HG02798 (cell line): ENCODE measurements around the gene C1QL4.
"Not testable (repeated sequence)": the region's sequence is repeated elsewhere in the genome, so short reads cannot be mapped to it uniquely, and the experiment has no call there.

Experiments
- ATAC-seq: cut with Tn5 transposase; IDR thresholded peaks from one replicate; pipeline ENCODE4 v1.9.1; 2021; ENCODE audit warnings: mild to moderate bottlenecking; ENCODE audit not compliant: unreplicated experiment, poor library complexity

C1QL4 gene

GRCh38 chr12:49284672-49285071 lies 52.3 kb downstream of the C1QL4 start:
- ATAC-seq: no peak

- no peak for ATAC-seq
Observed at GRCh38 chr12:49283541-49284429, 53.2 kb downstream of the C1QL4 start.

DNA sequence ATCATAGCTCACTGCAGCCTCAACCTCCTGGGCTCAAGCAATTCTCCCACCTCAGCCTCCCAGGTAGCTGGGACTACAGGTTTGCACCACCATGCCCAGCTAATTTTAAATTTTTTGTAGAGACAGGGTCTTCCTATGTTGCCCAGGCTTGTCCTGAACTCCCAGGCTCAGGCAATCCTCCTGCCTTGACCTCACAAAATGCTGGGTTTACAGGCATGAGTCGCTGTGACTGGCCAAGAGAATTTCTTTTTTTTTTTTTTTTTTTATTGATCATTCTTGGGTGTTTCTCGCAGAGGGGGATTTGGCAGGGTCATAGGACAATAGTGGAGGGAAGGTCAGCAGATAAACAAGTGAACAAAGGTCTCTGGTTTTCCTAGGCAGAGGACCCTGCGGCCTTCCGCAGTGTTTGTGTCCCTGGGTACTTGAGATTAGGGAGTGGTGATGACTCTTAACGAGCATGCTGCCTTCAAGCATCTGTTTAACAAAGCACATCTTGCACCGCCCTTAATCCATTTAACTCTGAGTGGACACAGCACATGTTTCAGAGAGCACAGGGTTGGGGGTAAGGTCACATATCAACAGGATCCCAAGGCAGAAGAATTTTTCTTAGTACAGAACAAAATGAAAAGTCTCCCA lies 54.1 kb downstream of the C1QL4 start:
- ATAC-seq: not testable (repeated sequence)
